Erythroblast (primary cell): ENCODE results near the gene DNAJC19.

ENCODE experiments used
- GATA1 ChIP-seq: IDR thresholded peaks from 2 replicates; pipeline ENCODE4 v1.6.1; 2011; ENCODE audit warnings: low read depth, mild to moderate bottlenecking, control low read depth, low read length, moderate library complexity
- POLR2A ChIP-seq: IDR thresholded peaks from 2 replicates; pipeline ENCODE4 v1.6.1; 2011; ENCODE audit warnings: mild to moderate bottlenecking, low read length

GRCh38 chr3:181008796-181009195 lies 19.3 kb upstream of the DNAJC19 start:
- TF ChIP-seq POLR2A (no peak), GATA1 (no peak)
